Prostate gland (tissue), 2 donors: ENCODE data around the gene NCOA1. TPM values are rescaled to one million over a fixed set of nuclear protein-coding genes. Genes with fewer than 3 reads are reported as not detected.

Source experiments
- DNase-seq: peaks from one replicate; pipeline ENCODE4 v3.0.0-alpha.2; 2019; ENCODE audit warnings: low spot score
- H3K27ac ChIP-seq, 2 donors: fragments of 200-600 bp; sonication (generic); 2 replicates each; pipeline ENCODE4 v1.5.1; 2017 to 2019
- H3K27me3 ChIP-seq: fragments of 200-600 bp; sonication (generic); replicated peaks from 2 replicates; pipeline ENCODE4 v1.5.1; 2019; ENCODE audit not compliant: insufficient read depth
- H3K36me3 ChIP-seq, 2 donors: fragments of 200-600 bp; sonication (generic); 1 replicate in 1 of 2; 2 replicates in 1 of 2; pipeline versions ENCODE4 v1.5.1 to v1.8.1; 2017 to 2019
- H3K4me1 ChIP-seq: fragments of 200-600 bp; sonication (generic); replicated peaks from 2 replicates; pipeline ENCODE4 v1.5.1; 2019
- H3K4me3 ChIP-seq, 2 donors: fragments of 200-600 bp; sonication (generic); 2 replicates each; pipeline ENCODE4 v1.5.1; 2017 to 2019
- H3K9me3 ChIP-seq: fragments of 200-600 bp; sonication (generic); 2 replicates; pipeline ENCODE4 v1.5.1; 2017
- CTCF ChIP-seq, 4 experiments: fragments of 200-600 bp in 2 of 4; fragments of 450-650 bp in 2 of 4; sonication (generic) in 2 of 4; IDR thresholded peaks; 1 replicate in 3 of 4; 2 replicates in 1 of 4; pipeline ENCODE4 v1.5.1; 2016 to 2019; ENCODE audit warnings: antibody characterized with exemption in 4 of 4, mild to moderate bottlenecking in 2 of 4, moderate library complexity in 2 of 4
- POLR2A ChIP-seq: fragments of 450-650 bp; IDR thresholded peaks from one replicate; pipeline ENCODE4 v1.6.1; 2016; ENCODE audit warnings: antibody characterized with exemption, mild to moderate bottlenecking
- POLR2AphosphoS5 ChIP-seq: sonication (generic); formaldehyde crosslinking; IDR thresholded peaks from one replicate; pipeline ENCODE4 v1.6.1; 2017; ENCODE audit warnings: antibody characterized with exemption
- WGBS: methylation state at CpG from one replicate; pipeline ENCODE4 v1.1.5; 2018; 5-methylcytosine and 5-hydroxymethylcytosine counted together
- intact Hi-C: fragments of 100-400 bp; cut with DNase I; formaldehyde crosslinking; loops from one replicate; pipeline ENCODE4 v1.14.2; 2022
- total RNA-seq, 2 donors: library from RNA; depleted of rRNA; stranded (reverse); fragments of >200 nt; gene quantifications; one replicate each; pipeline ENCODE4 v1.1.0, GENCODE V29; 2016

Gene NCOA1
- total RNA-seq, 2 donors from 2014 or later = 24.9 to 72.4 TPM

- Histone ChIP-seq H3K4me3 (no peak overlapping the region), H3K27ac (no peak overlapping the region), H3K4me1 (no peaks in the 10 kb centered on the region), H3K9me3 (no peaks in the 10 kb centered on the region), H3K27me3 (no peaks in the 10 kb centered on the region), H3K36me3 (no peaks in the 10 kb centered on the region)
- no peak for TF ChIP-seq CTCF (IDR thresholded peaks at IDR 0.05)
- 90% methylated on average over 3 of the region's 3 CpGs for WGBS
- intact Hi-C loops = no loop called here
- no peak for DNase-seq
These were observed 120.6 kb downstream of the NCOA1 start for GRCh38 chr2:24611631-24612030.

- Histone ChIP-seq H3K27me3 (no peaks in the 10 kb centered on the region), H3K9me3 (no peaks in the 10 kb centered on the region), H3K36me3 (no peaks in the 10 kb centered on the region), H3K27ac (no peak overlapping the region), H3K4me3 (no peak overlapping the region), H3K4me1 (no peaks in the 10 kb centered on the region)
- intact Hi-C loops = no loop called here
- 84% methylated on average over 6 of the region's 6 CpGs for WGBS
- DNase-seq = no peak
- TF ChIP-seq CTCF (IDR thresholded peaks at IDR 0.05) = no peak
These were observed 122.2 kb downstream of the NCOA1 start for GRCh38 chr2:24613154-24613814.

- TF ChIP-seq CTCF (IDR thresholded peaks at IDR 0.05) (no peak), POLR2AphosphoS5 (no peak), POLR2A (no peak)
- intact Hi-C loops = no loop called here
- no peaks in the 10 kb centered on the region for H3K36me3 ChIP-seq
- no peak overlapping the region for H3K27ac ChIP-seq
- DNase-seq = no peak
- H3K9me3 ChIP-seq = no peaks in the 10 kb centered on the region
- no peaks in the 10 kb centered on the region for H3K4me1 ChIP-seq
- H3K4me3 ChIP-seq = no peak overlapping the region
- no peaks in the 10 kb centered on the region for H3K27me3 ChIP-seq
- 85% methylated on average over 2 of the region's 2 CpGs for WGBS
These were observed 125.6 kb downstream of the NCOA1 start for GRCh38 chr2:24616616-24617015.

- Histone ChIP-seq H3K27ac (no peak overlapping the region), H3K27me3 (no peaks in the 10 kb centered on the region), H3K4me3 (no peak overlapping the region), H3K4me1 (no peaks in the 10 kb centered on the region), H3K9me3 (no peaks in the 10 kb centered on the region), H3K36me3 (no peaks in the 10 kb centered on the region)
- 79% methylated on average over 2 of the region's 2 CpGs for WGBS
- TF ChIP-seq CTCF (IDR thresholded peaks at IDR 0.05) = no peak
- intact Hi-C loops = no loop called here
- no peak for DNase-seq
These were observed 126.4 kb downstream of the NCOA1 start for GRCh38 chr2:24617424-24617823.

- TF ChIP-seq POLR2AphosphoS5 (no peak), CTCF (IDR thresholded peaks at IDR 0.05) (no peak), POLR2A (no peak)
- no peak overlapping the region for H3K27ac ChIP-seq
These were observed 127.1 kb downstream of the NCOA1 start for GRCh38 chr2:24618144-24618543.

More at GRCh38 chr2:24618144-24618543, 127.1 kb downstream of the NCOA1 start:
- DNase-seq = no peak
- Histone ChIP-seq H3K36me3 (no peaks in the 10 kb centered on the region), H3K9me3 (no peaks in the 10 kb centered on the region), H3K4me3 (no peak overlapping the region), H3K27me3 (no peaks in the 10 kb centered on the region), H3K4me1 (no peaks in the 10 kb centered on the region)
- intact Hi-C loops = no loop called here
- WGBS = 62% methylated on average over 1 of the region's 1 CpG
